WTC11 (cell line): Measurements from ENCODE around the gene SLC24A3. TPM values are rescaled to one million over a fixed set of nuclear protein-coding genes. Genes with fewer than 3 reads are reported as not detected.

ENCODE experiments used
- ATAC-seq: fragments of 200-7000 bp; cut with Tn5 transposase; 2 replicates; pipeline ENCODE4 v1.10.0; 2021; ENCODE audit warnings: mild to moderate bottlenecking, moderate library complexity
- CTCF ChIA-PET: fragments of 300-600 bp; sonication (Branson Sonifier 250); formaldehyde crosslinking; loops from one replicate; lab custom pipeline; 2021; ENCODE audit warnings: antibody characterized with exemption; lab: Charles Lee
- POLR2A ChIA-PET: fragments of 350-600 bp; sonication (Branson Sonifier 250); formaldehyde crosslinking; loops from one replicate; lab custom pipeline; 2021; ENCODE audit warnings: antibody characterized with exemption; lab: Charles Lee
- DNase-seq: peaks from one replicate; pipeline ENCODE4 v3.0.0; 2021; ENCODE audit warnings: low spot score
- H3K27ac Mint-ChIP-seq: 2 replicates; pipeline ENCODE4 v1.8.0; 2021; ENCODE audit warnings: mixed read lengths
- H3K27me3 Mint-ChIP-seq: 2 replicates; pipeline ENCODE4 v1.8.0; 2021; ENCODE audit warnings: low read depth, mild to moderate bottlenecking, moderate library complexity, mixed read lengths
- H3K36me3 Mint-ChIP-seq: 2 replicates; pipeline ENCODE4 v1.8.0; 2021; ENCODE audit warnings: mixed read lengths
- H3K4me1 Mint-ChIP-seq: 2 replicates; pipeline ENCODE4 v1.8.0; 2022; ENCODE audit warnings: mixed read lengths
- H3K4me3 Mint-ChIP-seq: 2 replicates; pipeline ENCODE4 v1.8.0; 2021; ENCODE audit warnings: mild to moderate bottlenecking, moderate library complexity, mixed read lengths
- H3K9me3 Mint-ChIP-seq: 2 replicates; pipeline ENCODE4 v1.8.0; 2021; ENCODE audit warnings: mixed read lengths
- CBFB ChIP-seq: sonication (generic); formaldehyde crosslinking; IDR thresholded peaks from 2 replicates; pipeline ENCODE4 v1.8.1; 2022; ENCODE audit warnings: mild to moderate bottlenecking, low read depth, missing genetic modification reagents
- EMX1 ChIP-seq: fragments of 250-450 bp; sonication (Bioruptor Pico); IDR thresholded peaks from 2 replicates; pipeline ENCODE4 v1.8.0; 2021; ENCODE audit warnings: mild to moderate bottlenecking
- ETV6 ChIP-seq: sonication (generic); formaldehyde crosslinking; IDR thresholded peaks from 2 replicates; pipeline ENCODE4 v1.8.1; 2022; ENCODE audit warnings: mild to moderate bottlenecking, missing genetic modification reagents
- MYBL2 ChIP-seq: sonication (generic); formaldehyde crosslinking; IDR thresholded peaks from 2 replicates; pipeline ENCODE4 v1.8.1; 2023; ENCODE audit warnings: mild to moderate bottlenecking, moderate library complexity, missing genetic modification reagents
- NFYB ChIP-seq: sonication (generic); formaldehyde crosslinking; conservative IDR thresholded peaks from 2 replicates; pipeline ENCODE4 v1.8.0; 2022; ENCODE audit warnings: low read depth, missing genetic modification reagents
- RELA ChIP-seq: sonication (generic); formaldehyde crosslinking; IDR thresholded peaks from 2 replicates; pipeline ENCODE4 v1.8.1; 2022; ENCODE audit warnings: missing genetic modification reagents, mild to moderate bottlenecking, borderline replicate concordance
- SMAD3 ChIP-seq: sonication (generic); formaldehyde crosslinking; IDR thresholded peaks from 2 replicates; pipeline ENCODE4 v1.8.0; 2022; ENCODE audit warnings: missing genetic modification reagents, mild to moderate bottlenecking, borderline replicate concordance
- ZNF416 ChIP-seq: fragments of 250-450 bp; sonication (Bioruptor Pico); IDR thresholded peaks from 2 replicates; pipeline ENCODE4 v1.9.0; 2021; ENCODE audit warnings: mild to moderate bottlenecking, inconsistent platforms
- ZNF423 ChIP-seq: fragments of 250-450 bp; sonication (Bioruptor Pico); IDR thresholded peaks from 2 replicates; pipeline ENCODE4 v2.1.2; 2022; ENCODE audit warnings: mild to moderate bottlenecking, moderate library complexity
- ZNF671 ChIP-seq: fragments of 250-450 bp; sonication (Bioruptor Pico); IDR thresholded peaks from 2 replicates; pipeline ENCODE4 v1.8.0; 2021; ENCODE audit warnings: mild to moderate bottlenecking
- total RNA-seq: library from RNA; stranded (reverse); gene quantifications from 3 replicates; pipeline ENCODE4 v1.2.3, GENCODE V29; 2021
- TF ChIP-seq, protein P1 (sequence below): fragments of 250-450 bp; sonication (Bioruptor Pico); conservative IDR thresholded peaks from 2 replicates; pipeline ENCODE4 v1.9.0; 2021; ENCODE audit warnings: mild to moderate bottlenecking
- TF ChIP-seq, protein P2 (sequence below): sonication (generic); formaldehyde crosslinking; IDR thresholded peaks from 2 replicates; pipeline ENCODE4 v1.8.1; 2022; ENCODE audit warnings: low read depth, mild to moderate bottlenecking, moderate library complexity, missing genetic modification reagents, borderline replicate concordance
- TF ChIP-seq, protein P3 (sequence below): sonication (generic); formaldehyde crosslinking; IDR thresholded peaks from 2 replicates; pipeline ENCODE4 v1.8.0; 2022; ENCODE audit warnings: mild to moderate bottlenecking, missing genetic modification reagents
- TF ChIP-seq, protein P4 (sequence below): sonication (generic); formaldehyde crosslinking; IDR thresholded peaks from 2 replicates; pipeline ENCODE4 v1.8.0; 2022; ENCODE audit warnings: mild to moderate bottlenecking, missing genetic modification reagents
- TF ChIP-seq, protein P5 (sequence below): fragments of 250-450 bp; sonication (Bioruptor Pico); IDR thresholded peaks from 2 replicates; pipeline ENCODE4 v1.9.0; 2021; ENCODE audit warnings: mild to moderate bottlenecking, borderline replicate concordance
- TF ChIP-seq, protein P6 (sequence below): sonication (generic); formaldehyde crosslinking; IDR thresholded peaks from 2 replicates; pipeline ENCODE4 v1.8.1; 2023; ENCODE audit warnings: mild to moderate bottlenecking, missing genetic modification reagents

The SLC24A3 gene
- total RNA-seq, 1 experiment from 2014 or later: 5.7 TPM

DNA sequence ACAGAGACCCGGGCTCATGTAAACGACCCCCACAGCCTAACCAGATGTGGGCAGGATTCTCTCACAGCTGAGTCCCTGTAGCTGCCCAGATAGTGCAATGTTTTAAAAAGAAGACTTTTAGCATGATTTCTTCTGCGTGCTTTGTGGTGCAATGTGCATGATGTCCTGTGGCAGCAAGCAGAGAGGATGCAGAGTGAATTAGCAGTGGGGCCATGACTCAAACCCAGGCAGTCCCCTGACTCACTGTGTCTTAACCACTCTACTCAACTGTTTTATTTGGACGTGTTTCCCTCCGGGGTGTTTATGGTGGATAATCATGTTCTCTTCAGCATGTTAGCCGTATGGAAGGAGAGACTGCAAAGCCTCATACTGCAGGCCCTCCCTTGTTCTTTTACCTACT lies 247.9 kb downstream of the SLC24A3 start:
- Mint-ChIP-seq H3K27me3 (no peaks in the 10 kb centered on the region), H3K4me1 (peaks cover 4% of the 10 kb centered on the region; the same call in 1 of the 2 replicates), H3K36me3 (no peaks in the 10 kb centered on the region), H3K27ac (no peak overlapping the region), H3K4me3 (no peak overlapping the region), H3K9me3 (peaks cover 4% of the 10 kb centered on the region)
- DNase-seq: no peak
- ChIA-PET POLR2A (no interaction called here), CTCF (no interaction called here)
- no peak for ATAC-seq
- no peak for TF ChIP-seq SMAD3 (CRISPR knock-in tag)
- TF ChIP-seq CBFB (CRISPR knock-in tag): no peak
- TF ChIP-seq, protein P1, sequence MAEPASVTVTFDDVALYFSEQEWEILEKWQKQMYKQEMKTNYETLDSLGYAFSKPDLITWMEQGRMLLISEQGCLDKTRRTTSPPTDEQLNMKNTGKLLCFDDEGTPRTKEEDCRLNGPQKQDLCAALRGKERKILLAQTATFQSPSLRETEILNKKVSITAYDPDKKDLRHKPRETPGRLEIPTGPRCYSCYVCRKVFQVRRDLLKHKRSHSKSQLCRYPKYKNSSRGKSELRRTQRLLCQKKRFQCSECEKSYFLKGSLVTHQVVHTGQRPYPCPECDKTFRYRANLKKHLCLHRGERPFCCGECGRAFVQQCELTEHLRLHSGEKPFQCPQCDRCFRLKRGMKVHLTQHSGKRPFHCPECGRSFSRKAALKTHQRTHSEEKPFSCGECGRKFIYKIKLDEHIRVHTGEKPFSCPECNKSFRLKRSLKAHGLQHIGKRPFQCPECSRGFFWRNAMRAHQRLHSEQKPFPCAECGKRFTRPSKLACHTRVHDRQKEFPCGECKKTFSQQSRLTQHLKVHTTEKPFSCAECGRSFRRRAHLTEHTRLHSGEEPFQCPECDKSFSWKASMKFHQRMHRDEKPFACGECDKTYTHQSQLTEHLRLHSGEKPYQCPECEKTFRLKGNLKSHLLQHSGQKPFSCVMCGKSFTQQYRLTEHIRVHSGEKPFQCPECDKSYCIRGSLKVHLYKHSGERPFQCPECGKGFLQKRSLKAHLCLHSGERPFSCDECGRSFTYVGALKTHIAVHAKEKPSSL: no peak
- no peak for TF ChIP-seq ETV6 (CRISPR knock-in tag)
- TF ChIP-seq, protein P2, sequence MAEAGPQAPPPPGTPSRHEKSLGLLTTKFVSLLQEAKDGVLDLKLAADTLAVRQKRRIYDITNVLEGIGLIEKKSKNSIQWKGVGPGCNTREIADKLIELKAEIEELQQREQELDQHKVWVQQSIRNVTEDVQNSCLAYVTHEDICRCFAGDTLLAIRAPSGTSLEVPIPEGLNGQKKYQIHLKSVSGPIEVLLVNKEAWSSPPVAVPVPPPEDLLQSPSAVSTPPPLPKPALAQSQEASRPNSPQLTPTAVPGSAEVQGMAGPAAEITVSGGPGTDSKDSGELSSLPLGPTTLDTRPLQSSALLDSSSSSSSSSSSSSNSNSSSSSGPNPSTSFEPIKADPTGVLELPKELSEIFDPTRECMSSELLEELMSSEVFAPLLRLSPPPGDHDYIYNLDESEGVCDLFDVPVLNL: no peak
- TF ChIP-seq, protein P3, sequence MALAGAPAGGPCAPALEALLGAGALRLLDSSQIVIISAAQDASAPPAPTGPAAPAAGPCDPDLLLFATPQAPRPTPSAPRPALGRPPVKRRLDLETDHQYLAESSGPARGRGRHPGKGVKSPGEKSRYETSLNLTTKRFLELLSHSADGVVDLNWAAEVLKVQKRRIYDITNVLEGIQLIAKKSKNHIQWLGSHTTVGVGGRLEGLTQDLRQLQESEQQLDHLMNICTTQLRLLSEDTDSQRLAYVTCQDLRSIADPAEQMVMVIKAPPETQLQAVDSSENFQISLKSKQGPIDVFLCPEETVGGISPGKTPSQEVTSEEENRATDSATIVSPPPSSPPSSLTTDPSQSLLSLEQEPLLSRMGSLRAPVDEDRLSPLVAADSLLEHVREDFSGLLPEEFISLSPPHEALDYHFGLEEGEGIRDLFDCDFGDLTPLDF: no peak
- TF ChIP-seq EMX1 (CRISPR knock-in tag): no peak
- no peak for TF ChIP-seq ZNF416
- no peak for TF ChIP-seq NFYB (CRISPR knock-in tag)
- TF ChIP-seq, protein P4, sequence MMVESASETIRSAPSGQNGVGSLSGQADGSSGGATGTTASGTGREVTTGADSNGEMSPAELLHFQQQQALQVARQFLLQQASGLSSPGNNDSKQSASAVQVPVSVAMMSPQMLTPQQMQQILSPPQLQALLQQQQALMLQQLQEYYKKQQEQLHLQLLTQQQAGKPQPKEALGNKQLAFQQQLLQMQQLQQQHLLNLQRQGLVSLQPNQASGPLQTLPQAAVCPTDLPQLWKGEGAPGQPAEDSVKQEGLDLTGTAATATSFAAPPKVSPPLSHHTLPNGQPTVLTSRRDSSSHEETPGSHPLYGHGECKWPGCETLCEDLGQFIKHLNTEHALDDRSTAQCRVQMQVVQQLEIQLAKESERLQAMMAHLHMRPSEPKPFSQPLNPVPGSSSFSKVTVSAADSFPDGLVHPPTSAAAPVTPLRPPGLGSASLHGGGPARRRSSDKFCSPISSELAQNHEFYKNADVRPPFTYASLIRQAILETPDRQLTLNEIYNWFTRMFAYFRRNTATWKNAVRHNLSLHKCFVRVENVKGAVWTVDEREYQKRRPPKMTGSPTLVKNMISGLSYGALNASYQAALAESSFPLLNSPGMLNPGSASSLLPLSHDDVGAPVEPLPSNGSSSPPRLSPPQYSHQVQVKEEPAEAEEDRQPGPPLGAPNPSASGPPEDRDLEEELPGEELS (CRISPR knock-in tag): no peak
- no peak for TF ChIP-seq MYBL2 (CRISPR knock-in tag)
- TF ChIP-seq, all 79 proteins: peak for 0

DNA sequence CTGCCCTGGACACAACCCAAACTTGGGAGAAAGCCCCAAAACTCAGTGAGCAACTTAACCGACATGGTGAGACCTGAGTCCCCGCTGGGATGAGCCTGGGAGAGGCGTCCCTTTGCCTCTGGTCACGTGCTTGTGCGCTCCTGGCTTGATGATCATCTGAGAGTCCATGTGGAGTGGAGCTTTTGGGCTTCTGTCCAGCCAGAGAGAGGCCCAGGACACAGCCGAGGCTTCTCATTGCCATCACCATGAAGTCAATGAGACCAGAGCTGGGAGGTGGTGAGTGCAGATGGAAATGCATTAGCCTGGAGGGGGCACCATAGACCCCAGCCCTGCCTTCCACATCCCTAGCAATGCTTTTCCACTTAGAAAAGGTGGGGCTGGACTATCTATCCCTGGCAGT lies 250.0 kb downstream of the SLC24A3 start:
- ATAC-seq: peak; percentile 64
- POLR2A ChIA-PET: no interaction called here

More for the DNA sequence above, 250.0 kb downstream of the SLC24A3 start:
- no peak for DNase-seq
- Mint-ChIP-seq H3K27ac (no peak overlapping the region), H3K9me3 (no peaks in the 10 kb centered on the region), H3K27me3 (no peaks in the 10 kb centered on the region), H3K36me3 (no peaks in the 10 kb centered on the region), H3K4me3 (no peak overlapping the region), H3K4me1 (peaks cover 4% of the 10 kb centered on the region; the same call in 1 of the 2 replicates)
- TF ChIP-seq, protein P5, sequence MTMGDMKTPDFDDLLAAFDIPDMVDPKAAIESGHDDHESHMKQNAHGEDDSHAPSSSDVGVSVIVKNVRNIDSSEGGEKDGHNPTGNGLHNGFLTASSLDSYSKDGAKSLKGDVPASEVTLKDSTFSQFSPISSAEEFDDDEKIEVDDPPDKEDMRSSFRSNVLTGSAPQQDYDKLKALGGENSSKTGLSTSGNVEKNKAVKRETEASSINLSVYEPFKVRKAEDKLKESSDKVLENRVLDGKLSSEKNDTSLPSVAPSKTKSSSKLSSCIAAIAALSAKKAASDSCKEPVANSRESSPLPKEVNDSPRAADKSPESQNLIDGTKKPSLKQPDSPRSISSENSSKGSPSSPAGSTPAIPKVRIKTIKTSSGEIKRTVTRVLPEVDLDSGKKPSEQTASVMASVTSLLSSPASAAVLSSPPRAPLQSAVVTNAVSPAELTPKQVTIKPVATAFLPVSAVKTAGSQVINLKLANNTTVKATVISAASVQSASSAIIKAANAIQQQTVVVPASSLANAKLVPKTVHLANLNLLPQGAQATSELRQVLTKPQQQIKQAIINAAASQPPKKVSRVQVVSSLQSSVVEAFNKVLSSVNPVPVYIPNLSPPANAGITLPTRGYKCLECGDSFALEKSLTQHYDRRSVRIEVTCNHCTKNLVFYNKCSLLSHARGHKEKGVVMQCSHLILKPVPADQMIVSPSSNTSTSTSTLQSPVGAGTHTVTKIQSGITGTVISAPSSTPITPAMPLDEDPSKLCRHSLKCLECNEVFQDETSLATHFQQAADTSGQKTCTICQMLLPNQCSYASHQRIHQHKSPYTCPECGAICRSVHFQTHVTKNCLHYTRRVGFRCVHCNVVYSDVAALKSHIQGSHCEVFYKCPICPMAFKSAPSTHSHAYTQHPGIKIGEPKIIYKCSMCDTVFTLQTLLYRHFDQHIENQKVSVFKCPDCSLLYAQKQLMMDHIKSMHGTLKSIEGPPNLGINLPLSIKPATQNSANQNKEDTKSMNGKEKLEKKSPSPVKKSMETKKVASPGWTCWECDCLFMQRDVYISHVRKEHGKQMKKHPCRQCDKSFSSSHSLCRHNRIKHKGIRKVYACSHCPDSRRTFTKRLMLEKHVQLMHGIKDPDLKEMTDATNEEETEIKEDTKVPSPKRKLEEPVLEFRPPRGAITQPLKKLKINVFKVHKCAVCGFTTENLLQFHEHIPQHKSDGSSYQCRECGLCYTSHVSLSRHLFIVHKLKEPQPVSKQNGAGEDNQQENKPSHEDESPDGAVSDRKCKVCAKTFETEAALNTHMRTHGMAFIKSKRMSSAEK (CRISPR knock-in tag): no peak
- TF ChIP-seq RELA (no peak), ZNF671 (CRISPR knock-in tag) (no peak), ZNF423 (no peak)
- TF ChIP-seq, protein P6, sequence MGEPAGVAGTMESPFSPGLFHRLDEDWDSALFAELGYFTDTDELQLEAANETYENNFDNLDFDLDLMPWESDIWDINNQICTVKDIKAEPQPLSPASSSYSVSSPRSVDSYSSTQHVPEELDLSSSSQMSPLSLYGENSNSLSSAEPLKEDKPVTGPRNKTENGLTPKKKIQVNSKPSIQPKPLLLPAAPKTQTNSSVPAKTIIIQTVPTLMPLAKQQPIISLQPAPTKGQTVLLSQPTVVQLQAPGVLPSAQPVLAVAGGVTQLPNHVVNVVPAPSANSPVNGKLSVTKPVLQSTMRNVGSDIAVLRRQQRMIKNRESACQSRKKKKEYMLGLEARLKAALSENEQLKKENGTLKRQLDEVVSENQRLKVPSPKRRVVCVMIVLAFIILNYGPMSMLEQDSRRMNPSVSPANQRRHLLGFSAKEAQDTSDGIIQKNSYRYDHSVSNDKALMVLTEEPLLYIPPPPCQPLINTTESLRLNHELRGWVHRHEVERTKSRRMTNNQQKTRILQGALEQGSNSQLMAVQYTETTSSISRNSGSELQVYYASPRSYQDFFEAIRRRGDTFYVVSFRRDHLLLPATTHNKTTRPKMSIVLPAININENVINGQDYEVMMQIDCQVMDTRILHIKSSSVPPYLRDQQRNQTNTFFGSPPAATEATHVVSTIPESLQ: no peak
- CTCF ChIA-PET: interaction anchor here (0.7 to 1.6 kb wide), 4 partner anchors 121 to 256 kb away, joined by 3 to 5 read pairs (median 4); no protein-coding TSS in a partner anchor
